Bronchial epithelial cell (primary cell): ENCODE results near the gene WDSUB1. TPM values are rescaled to one million over a fixed set of nuclear protein-coding genes. Genes with fewer than 3 reads are reported as not detected.
A peak's percentile ranks its signal among the peaks of the same experiment; 100 is the strongest.

Experiments used
- DNase-seq: peaks from one replicate; pipeline ENCODE4 v3.0.0-alpha.2; 2010; ENCODE audit warnings: low read depth
- FAIRE-seq: peaks from 2 replicates; lab custom pipeline; 2011; peaks lifted over from hg19 to GRCh38; lab: Jason Lieb, UNC
- H3K27me3 ChIP-seq: 2 replicates; pipeline ENCODE4 v1.5.1; 2011; ENCODE audit warnings: low read length; ENCODE audit not compliant: control insufficient read depth, insufficient read depth
- H3K36me3 ChIP-seq: 2 replicates; pipeline ENCODE4 v1.5.1; 2011; ENCODE audit warnings: low read length; ENCODE audit not compliant: control insufficient read depth, insufficient read depth
- H3K4me3 ChIP-seq: 2 replicates; pipeline ENCODE4 v1.5.1; 2011; ENCODE audit warnings: mild to moderate bottlenecking, low read depth, low read length, control low read depth
- total RNA-seq: library from RNA; depleted of rRNA; stranded (reverse); fragments of >200 nt; gene quantifications from 2 replicates; pipeline ENCODE4 v1.2.1, GENCODE V29; 2014
- TF ChIP-seq, protein P1 (sequence below): IDR thresholded peaks from 2 replicates; pipeline ENCODE4 v1.5.1; 2011; ENCODE audit warnings: mild to moderate bottlenecking, moderate library complexity, low read length, control low read depth, inconsistent platforms; ENCODE audit not compliant: insufficient read depth, severe bottlenecking

Gene WDSUB1
- 16.1 and 21.0 TPM in 2 replicates for total RNA-seq

- TF ChIP-seq, protein P1, sequence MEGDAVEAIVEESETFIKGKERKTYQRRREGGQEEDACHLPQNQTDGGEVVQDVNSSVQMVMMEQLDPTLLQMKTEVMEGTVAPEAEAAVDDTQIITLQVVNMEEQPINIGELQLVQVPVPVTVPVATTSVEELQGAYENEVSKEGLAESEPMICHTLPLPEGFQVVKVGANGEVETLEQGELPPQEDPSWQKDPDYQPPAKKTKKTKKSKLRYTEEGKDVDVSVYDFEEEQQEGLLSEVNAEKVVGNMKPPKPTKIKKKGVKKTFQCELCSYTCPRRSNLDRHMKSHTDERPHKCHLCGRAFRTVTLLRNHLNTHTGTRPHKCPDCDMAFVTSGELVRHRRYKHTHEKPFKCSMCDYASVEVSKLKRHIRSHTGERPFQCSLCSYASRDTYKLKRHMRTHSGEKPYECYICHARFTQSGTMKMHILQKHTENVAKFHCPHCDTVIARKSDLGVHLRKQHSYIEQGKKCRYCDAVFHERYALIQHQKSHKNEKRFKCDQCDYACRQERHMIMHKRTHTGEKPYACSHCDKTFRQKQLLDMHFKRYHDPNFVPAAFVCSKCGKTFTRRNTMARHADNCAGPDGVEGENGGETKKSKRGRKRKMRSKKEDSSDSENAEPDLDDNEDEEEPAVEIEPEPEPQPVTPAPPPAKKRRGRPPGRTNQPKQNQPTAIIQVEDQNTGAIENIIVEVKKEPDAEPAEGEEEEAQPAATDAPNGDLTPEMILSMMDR, result no peak
- DNase-seq (peak; percentile 25), FAIRE-seq (no peak)
- H3K27me3 ChIP-seq, result no peaks in the 10 kb centered on the region
- H3K36me3 ChIP-seq, result peaks cover 1% of the 10 kb centered on the region
- peak within 1 kb of the TSS; percentile 91 for H3K4me3 ChIP-seq
These were observed at the start of gene WDSUB1 for GRCh38 chr2:159285929-159286708. Gene WDSUB1, minus strand, starts transcription at chr2:159286703. Its CDS starts 3,634 bp downstream, at chr2:159283069.

DNA sequence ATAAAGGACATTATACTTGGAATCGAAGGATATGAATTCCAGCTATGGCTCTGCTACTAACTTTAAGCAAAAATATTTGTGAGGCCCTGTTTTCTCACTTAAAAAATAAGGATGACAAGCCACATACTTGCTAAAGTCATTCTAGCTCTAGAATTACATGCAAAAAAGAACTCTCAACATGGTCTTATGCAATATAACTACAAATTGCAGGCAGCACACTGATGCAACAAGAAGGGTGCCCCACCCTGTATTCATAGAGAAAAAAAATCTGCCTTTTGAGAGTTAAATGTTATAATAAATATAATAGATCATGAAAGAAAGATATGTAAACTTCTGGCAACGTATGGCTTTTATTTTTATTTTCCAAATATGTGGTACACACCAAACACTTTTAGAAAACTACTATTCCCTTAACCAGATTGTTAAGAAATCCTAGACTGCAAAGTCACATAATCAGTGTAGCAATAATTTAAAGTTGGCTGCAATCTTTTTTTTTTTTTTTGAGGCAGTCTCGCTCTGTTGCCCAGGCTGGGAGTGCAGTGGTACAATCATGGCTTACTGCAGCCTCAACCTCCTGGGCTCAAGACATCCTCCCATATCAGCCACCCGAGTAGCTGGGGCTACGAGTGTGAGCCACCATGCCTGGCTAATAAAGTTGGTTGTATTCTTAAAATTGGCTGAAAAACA is 40.2 kb upstream of the WDSUB1 start:
- no peaks in the 10 kb centered on the region for H3K27me3 ChIP-seq
- no peak for FAIRE-seq
- H3K4me3 ChIP-seq, result no peak overlapping the region
- peaks cover under 1% of the 10 kb centered on the region for H3K36me3 ChIP-seq
- TF ChIP-seq, protein P1, result no peak
- DNase-seq, result peak; percentile 43

DNA sequence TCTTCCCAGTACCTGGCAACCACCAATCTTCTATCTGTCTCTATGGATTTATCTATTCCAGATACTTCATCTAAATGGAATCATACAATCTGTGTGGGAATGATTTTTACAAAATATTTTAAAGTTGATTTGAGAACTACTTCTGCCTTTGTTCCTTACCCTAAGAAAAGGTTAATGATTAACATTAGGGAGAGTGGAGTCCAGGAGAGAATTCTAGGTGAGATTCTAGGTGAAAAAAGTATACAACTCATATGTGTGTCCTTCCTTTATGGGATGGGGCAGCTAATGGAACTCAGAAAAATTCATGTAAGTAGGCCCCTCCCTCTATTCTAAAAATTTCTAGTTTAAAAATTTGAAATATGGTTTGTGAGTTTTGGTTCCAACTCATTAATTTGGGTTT is 35.9 kb upstream of the WDSUB1 start:
- DNase-seq (no peak), FAIRE-seq (no peak)
- Histone ChIP-seq H3K4me3 (no peak overlapping the region), H3K27me3 (no peaks in the 10 kb centered on the region), H3K36me3 (no peaks in the 10 kb centered on the region)
- TF ChIP-seq, protein P1, result no peak

- Histone ChIP-seq H3K36me3 (no peaks in the 10 kb centered on the region), H3K4me3 (no peak overlapping the region), H3K27me3 (no peaks in the 10 kb centered on the region)
- TF ChIP-seq, protein P1, result no peak
- FAIRE-seq (no peak), DNase-seq (peak; percentile 7)
These were observed 31.0 kb upstream of the WDSUB1 start for GRCh38 chr2:159317392-159318088.

DNA sequence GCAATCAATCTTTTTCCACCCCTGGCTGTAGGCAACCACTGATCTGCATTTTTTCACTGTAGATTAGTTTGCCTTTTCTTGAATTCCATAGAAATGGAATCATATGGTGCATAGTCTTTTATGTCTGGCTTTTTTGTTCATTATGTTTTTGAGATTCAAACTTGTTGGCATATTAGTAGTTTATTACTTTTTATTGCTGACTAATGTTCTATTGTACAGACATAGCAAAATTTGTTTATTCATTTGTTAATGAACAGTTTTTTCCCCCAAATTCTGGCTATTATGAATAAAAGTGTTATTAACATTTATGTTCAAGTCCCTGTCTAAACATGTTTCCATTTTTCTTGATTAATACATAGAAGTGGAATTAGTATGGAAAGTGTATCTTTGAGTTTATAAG is 21.4 kb upstream of the WDSUB1 start:
- H3K36me3 ChIP-seq, result no peaks in the 10 kb centered on the region
- no peak for DNase-seq
- no peak overlapping the region for H3K4me3 ChIP-seq
- TF ChIP-seq, protein P1, result no peak
- FAIRE-seq, result no peak
- no peaks in the 10 kb centered on the region for H3K27me3 ChIP-seq
